SJCRH30 (cell line): Measurements from ENCODE around the gene CIPC. TPM values are rescaled to one million over a fixed set of nuclear protein-coding genes. Genes with fewer than 3 reads are reported as not detected.

Experiments
- DNase-seq, 2 experiments: peaks; one replicate each; pipeline ENCODE4 v3.0.0-alpha.2; 2015 to 2020
- H3K27ac ChIP-seq: fragments of 250-450 bp; sonication (Bioruptor Pico); 2 replicates; pipeline ENCODE4 v1.5.1; 2020; ENCODE audit warnings: mild to moderate bottlenecking, moderate library complexity
- H3K27me3 ChIP-seq: fragments of 250-450 bp; sonication (Bioruptor Pico); 2 replicates; pipeline ENCODE4 v1.5.1; 2020; ENCODE audit warnings: mild to moderate bottlenecking, moderate library complexity
- H3K36me3 ChIP-seq: fragments of 250-450 bp; sonication (Bioruptor Pico); 2 replicates; pipeline ENCODE4 v1.5.1; 2020; ENCODE audit warnings: mild to moderate bottlenecking, moderate library complexity
- H3K4me1 ChIP-seq: fragments of 250-450 bp; sonication (Bioruptor Pico); 2 replicates; pipeline ENCODE4 v1.5.1; 2020; ENCODE audit warnings: mild to moderate bottlenecking, moderate library complexity
- H3K4me3 ChIP-seq: fragments of 250-450 bp; sonication (Bioruptor Pico); 2 replicates; pipeline ENCODE4 v1.5.1; 2020; ENCODE audit warnings: mild to moderate bottlenecking, moderate library complexity
- H3K9me3 ChIP-seq: fragments of 250-450 bp; sonication (Bioruptor Pico); replicated peaks from 2 replicates; pipeline ENCODE4 v1.5.1; 2020; ENCODE audit warnings: mild to moderate bottlenecking, moderate library complexity
- total RNA-seq: library from RNA; depleted of rRNA; stranded (reverse); fragments of >200 nt; shearing (Covaris generic); gene quantifications from 2 replicates; pipeline ENCODE4 v1.2.3, GENCODE V29; 2014; rRNA removed

The CIPC gene, protein sequence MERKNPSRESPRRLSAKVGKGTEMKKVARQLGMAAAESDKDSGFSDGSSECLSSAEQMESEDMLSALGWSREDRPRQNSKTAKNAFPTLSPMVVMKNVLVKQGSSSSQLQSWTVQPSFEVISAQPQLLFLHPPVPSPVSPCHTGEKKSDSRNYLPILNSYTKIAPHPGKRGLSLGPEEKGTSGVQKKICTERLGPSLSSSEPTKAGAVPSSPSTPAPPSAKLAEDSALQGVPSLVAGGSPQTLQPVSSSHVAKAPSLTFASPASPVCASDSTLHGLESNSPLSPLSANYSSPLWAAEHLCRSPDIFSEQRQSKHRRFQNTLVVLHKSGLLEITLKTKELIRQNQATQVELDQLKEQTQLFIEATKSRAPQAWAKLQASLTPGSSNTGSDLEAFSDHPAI
- 13.2 and 14.0 TPM in 2 replicates for total RNA-seq

DNA sequence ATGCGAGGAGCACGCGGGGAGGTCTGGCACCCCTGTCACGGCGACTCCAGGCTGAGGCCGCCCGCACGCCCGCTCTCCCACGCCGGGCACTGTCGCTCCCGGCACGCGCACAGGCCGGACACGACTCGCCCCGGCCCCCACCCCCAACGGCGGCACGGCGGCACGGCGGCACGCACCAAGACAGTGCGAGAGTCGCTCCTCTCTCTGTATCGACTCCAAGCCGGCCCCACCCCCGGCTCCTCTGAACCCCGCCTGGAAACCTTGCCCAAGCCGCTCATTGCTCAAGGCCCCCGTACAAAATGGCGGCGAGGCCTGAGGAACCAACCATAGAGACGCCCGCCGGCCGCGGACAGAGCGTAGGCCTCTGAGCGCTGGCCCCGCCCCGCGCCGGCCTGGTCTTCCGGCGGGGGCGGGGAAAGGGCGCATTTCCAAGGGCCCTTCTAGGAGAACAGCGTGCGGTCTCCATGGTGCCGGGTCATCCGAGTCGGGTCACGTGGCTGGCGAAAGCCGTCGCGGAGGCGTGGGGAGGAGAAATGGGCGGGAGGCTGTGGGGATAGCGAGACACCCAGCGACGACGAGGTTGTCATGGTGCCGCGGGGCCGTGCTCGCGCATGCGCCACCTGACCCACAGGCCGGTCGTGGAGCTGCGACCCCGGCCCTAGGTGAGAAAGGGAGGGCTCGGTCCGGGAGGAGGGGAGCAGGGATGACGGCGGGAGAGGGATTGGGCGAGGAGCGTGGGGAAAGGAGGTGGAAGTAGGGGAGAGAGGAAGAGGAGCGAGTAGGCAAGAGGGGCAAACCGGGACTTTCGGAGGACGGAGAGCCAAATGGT lies at the start of gene CIPC:
Gene CIPC, plus strand, starts transcription at position 559 of the 829 bp plus-strand sequence. CDS start 7,451 bp downstream, outside the sequence.
- peak; percentile 98 for DNase-seq
- Histone ChIP-seq H3K4me1 (peaks cover 12% of the 10 kb centered on the region), H3K27me3 (no peaks in the 10 kb centered on the region), H3K4me3 (peak within 1 kb of the TSS; percentile 77), H3K27ac (peak within 1 kb of the TSS; percentile 82), H3K36me3 (no peaks in the 10 kb centered on the region), H3K9me3 (no peaks in the 10 kb centered on the region)

DNA sequence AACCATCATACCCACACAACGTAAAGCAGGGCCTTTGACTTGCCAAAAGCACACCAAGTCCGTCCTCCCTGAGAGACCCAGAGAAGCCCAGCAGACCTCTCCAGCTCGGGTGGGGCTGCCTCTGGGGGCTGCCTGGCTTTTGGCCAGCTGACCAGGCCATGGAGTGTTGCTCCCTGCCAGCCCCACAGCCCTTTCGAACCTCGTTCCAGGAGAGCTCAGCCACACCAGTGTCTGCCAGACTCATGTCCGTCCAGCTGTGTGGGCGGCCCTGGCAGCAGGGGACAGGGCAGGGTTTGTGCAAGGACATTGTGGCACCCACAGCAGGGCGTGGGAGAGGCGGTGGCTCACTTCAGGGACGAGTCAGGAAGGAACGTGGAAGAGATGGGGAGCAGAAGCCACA lies 46.9 kb upstream of the CIPC start:
- Histone ChIP-seq H3K4me1 (peaks cover 1% of the 10 kb centered on the region), H3K36me3 (no peaks in the 10 kb centered on the region), H3K27me3 (no peaks in the 10 kb centered on the region), H3K4me3 (no peak overlapping the region), H3K9me3 (no peaks in the 10 kb centered on the region), H3K27ac (no peak overlapping the region)
- no peak for DNase-seq

DNA sequence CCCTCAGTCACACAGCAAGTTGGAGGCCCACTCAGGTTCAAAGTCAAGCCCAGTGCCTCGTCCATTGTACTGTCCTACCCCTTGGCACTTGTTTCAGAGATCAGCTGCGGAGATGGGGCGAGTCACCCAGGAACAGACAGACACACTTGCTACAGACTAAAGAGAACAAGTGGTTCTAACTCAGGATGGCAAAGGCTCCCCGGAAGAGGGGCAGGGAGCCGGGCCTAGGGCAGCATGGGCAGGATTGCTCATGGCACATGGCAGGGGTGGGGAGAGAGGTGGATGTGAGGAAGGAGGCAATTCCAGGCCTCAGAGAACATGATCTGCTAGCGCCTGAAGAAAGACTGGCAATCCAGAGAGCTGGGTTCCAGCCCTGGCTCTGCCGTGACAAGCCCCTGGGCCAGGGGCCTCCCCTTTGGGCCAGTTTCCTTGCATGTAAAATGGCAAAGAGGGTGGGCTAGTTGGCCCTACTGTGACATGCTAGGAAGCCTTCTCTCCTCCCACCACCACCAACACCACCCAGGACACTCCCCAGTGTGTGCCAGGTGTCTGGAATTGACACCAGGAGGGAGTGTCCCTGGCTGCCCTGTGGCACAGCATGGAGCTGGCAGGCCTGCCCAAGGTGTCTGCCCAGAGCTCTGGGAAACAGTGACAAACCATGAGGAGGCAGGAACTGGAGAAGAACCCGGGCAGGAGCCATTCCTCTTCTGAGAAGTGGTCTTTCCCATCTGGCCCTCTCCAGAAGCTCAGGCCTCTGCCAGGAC lies 45.6 kb upstream of the CIPC start:
- Histone ChIP-seq H3K4me3 (no peak overlapping the region), H3K9me3 (no peaks in the 10 kb centered on the region), H3K27me3 (no peaks in the 10 kb centered on the region), H3K27ac (no peak overlapping the region), H3K4me1 (no peaks in the 10 kb centered on the region), H3K36me3 (no peaks in the 10 kb centered on the region)
- DNase-seq: no peak

DNA sequence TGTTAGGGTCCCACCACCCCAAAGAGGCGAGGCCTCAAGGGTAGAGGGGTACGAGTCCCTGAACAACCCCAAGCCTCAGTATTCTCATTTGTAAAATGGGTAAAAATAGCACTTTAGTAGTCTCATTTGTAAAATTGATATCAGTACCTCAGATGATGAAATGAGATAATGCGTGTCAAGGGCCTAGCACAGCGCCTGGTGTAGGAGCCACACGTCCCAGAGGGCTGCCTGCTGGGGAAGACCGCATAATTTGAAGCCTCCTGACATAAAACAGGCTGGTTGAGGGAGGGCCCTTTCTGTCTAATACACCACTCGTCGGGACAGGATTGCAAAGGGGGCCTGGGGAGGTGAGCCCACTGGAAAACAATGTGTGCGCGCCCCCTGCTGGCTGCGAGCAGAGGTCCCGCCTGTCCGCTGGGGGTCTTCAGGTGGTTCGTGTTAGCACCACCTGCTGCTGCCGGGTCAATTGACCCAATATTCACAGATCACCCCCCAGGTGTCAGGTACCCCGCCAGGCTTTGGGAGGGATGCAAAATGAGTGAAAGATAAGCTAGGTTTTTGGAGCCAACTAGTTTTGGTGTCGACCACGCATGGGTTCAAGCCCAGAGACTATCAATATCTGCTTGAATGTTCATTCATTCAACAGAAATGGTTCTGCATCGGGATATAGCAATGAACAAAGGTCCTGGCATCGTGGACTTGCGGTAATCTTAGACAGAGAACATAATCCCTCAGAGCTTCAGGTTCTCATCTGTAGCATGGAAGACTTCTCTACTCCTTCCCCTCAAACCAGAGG lies 44.8 kb upstream of the CIPC start:
- no peaks in the 10 kb centered on the region for H3K4me1 ChIP-seq
- no peak overlapping the region for H3K27ac ChIP-seq
- H3K27me3 ChIP-seq: no peaks in the 10 kb centered on the region
- H3K9me3 ChIP-seq: no peaks in the 10 kb centered on the region
- DNase-seq: peak; percentile 83 to 89
- H3K36me3 ChIP-seq: no peaks in the 10 kb centered on the region
- no peak overlapping the region for H3K4me3 ChIP-seq

DNA sequence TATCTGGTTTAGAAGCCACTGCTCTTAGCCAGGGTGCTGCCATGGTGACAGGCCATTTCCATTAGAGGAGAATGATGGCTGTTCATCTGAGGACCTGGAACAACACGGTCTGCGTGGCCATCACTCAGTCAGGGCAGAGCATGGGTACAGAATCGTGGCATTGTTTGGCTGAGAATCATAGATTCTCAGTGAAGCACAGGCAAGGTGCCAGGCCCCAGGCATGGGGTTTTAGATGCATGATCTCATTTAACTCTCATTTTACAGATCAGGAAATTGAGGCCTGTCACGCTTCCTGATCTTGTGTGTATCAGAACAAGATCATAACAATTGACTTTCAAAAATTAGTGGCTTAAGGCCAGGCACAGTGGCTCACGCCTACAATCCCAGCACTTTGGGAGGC lies 42.8 kb upstream of the CIPC start:
- Histone ChIP-seq H3K4me1 (peaks cover 3% of the 10 kb centered on the region; the same call in 1 of the 2 replicates), H3K27me3 (no peaks in the 10 kb centered on the region), H3K4me3 (no peak overlapping the region), H3K36me3 (no peaks in the 10 kb centered on the region), H3K27ac (no peak overlapping the region), H3K9me3 (no peaks in the 10 kb centered on the region)
- no peak for DNase-seq

DNA sequence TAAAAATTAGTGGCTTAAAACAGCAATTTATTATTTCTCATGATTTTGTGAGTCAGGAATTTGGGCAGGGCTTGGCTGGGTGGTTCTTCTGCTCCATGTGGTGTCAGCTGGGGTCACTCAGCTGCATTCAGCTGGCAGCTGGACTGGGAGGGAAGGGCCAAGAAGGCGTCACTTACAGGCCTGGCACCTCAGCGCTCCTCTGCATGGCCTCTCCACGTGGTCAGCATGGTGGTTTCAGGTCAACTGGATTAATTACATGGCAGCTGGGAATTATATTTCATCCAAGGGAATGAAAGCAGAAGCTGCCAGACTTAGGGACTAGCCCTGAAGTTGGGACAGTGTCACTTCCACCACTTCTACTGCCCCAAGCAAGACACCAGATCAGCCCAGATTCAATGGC lies 42.1 kb upstream of the CIPC start:
- Histone ChIP-seq H3K9me3 (no peaks in the 10 kb centered on the region; the same call in 1 of the 2 replicates), H3K27me3 (no peaks in the 10 kb centered on the region), H3K36me3 (no peaks in the 10 kb centered on the region), H3K27ac (no peak overlapping the region), H3K4me3 (no peak overlapping the region), H3K4me1 (peaks cover 3% of the 10 kb centered on the region; the same call in 1 of the 2 replicates)
- DNase-seq: no peak

DNA sequence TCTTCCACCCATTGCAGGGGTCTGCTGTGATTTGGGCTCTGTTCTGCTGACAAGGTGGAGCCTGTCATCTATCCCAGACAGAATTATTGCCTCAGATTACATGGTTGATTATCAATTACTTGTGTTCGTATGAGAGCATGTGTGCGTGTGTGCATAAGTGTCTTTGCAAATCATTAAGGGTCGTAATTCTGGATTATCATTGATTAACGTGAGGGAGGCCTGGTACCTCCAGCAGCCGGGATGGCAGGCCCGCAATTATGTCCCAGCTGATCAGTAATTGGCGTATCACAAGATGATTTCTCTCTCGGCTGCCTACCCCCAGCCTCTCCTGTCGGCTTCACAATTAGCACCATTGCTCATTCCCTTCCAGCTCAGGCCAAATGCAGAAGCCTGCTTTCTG lies 39.9 kb upstream of the CIPC start:
- no peak overlapping the region for H3K4me3 ChIP-seq
- H3K27me3 ChIP-seq: no peaks in the 10 kb centered on the region
- no peaks in the 10 kb centered on the region for H3K36me3 ChIP-seq
- peaks cover 3% of the 10 kb centered on the region; the same call in 1 of the 2 replicates for H3K4me1 ChIP-seq
- no peak for DNase-seq
- H3K27ac ChIP-seq: no peak overlapping the region
- no peaks in the 10 kb centered on the region; the same call in 1 of the 2 replicates for H3K9me3 ChIP-seq

DNA sequence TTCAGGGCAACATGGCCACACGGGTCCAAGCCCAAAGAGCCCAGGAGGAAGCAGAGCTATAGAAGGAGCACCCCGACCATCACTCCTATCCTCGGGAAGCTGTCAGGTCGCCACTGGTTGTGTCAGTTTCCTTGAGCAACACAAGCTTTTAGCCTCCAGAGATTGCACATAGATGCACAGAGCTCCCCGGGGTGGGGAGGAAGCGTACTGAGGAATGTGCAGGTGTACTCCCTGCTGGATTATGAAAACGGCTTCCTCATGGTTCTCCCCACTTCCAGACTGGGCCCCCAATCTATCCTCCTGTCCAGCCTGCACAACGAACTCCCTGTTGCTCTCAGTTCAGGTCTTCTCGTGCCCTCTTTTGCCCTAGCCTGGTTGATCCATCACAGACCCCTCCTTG lies 39.3 kb upstream of the CIPC start:
- Histone ChIP-seq H3K9me3 (no peaks in the 10 kb centered on the region; the same call in 1 of the 2 replicates), H3K27ac (no peak overlapping the region), H3K4me1 (peaks cover 3% of the 10 kb centered on the region; the same call in 1 of the 2 replicates), H3K36me3 (no peaks in the 10 kb centered on the region), H3K4me3 (no peak overlapping the region), H3K27me3 (peaks cover 4% of the 10 kb centered on the region; the same call in 1 of the 2 replicates)
- no peak for DNase-seq

DNA sequence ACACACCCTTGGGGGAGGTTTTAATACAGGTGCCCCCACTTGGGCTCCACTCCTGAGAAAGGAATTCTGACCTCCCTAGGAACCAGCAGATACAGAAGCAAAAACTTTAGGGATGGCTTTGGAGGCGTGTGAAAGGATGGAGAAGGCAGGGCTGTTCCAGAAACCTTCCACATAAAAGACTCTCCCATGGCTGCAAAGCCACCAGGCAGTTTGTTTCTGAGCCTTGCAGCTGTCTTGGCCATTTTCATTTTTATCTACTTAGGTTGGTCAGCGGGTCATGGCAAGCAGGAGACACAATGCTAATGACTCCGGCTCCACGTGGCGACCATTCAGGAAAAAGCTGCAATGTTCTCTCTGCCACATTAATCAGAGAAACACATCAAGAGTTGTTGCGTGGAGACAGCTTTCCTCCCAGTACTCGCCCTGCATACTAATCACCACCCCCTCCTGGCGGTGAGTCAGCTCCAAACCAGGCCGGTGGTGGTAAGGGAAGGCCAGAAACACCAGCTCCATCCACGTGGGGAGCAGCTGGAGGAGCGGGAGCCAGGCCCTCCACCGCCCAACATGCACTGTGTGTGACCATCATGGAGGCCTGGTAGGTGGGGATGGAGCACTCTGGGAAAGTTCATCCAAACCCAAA lies 38.7 kb upstream of the CIPC start:
- peak; percentile 70 to 75 for DNase-seq
- Histone ChIP-seq H3K27me3 (peaks cover 8% of the 10 kb centered on the region; the same call in 1 of the 2 replicates), H3K4me3 (no peak overlapping the region), H3K36me3 (no peaks in the 10 kb centered on the region), H3K27ac (no peak overlapping the region), H3K4me1 (peaks cover 3% of the 10 kb centered on the region; the same call in 1 of the 2 replicates), H3K9me3 (no peaks in the 10 kb centered on the region; the same call in 1 of the 2 replicates)

DNA sequence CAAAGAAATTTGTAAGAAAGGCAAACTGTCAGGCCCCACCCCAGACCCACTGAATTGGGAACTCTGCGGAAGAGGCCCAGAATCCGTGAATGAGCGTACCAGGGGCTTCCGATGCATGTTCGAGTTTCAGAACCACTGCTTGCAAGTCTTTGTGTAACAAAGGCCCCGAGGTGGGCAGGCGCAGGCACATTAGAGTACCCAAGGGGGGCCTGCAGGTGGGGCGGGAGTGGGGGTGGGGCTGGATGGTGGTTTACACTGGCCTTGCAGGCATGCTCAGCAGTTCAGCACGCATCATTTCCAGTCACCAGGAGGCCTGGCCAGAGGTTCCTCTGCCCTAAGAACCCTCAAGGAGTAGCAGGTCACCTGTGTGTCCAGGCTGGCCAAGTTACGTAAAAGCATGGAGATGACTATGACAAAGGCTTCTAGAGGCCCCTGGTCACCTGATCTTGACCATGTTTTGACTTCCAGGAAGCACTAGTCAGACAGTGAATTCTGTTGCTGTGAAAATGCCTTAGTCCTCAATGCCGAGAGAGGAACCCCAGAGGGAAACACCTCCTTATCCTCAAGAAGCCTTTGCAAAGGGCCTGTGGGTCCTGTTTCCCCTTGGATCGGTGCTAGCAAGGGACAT lies 36.3 kb upstream of the CIPC start:
- Histone ChIP-seq H3K36me3 (no peaks in the 10 kb centered on the region), H3K27me3 (peaks cover 8% of the 10 kb centered on the region; the same call in 1 of the 2 replicates), H3K9me3 (no peaks in the 10 kb centered on the region; the same call in 1 of the 2 replicates), H3K4me3 (no peak overlapping the region), H3K4me1 (peaks cover 3% of the 10 kb centered on the region; the same call in 1 of the 2 replicates), H3K27ac (no peak overlapping the region)
- DNase-seq: no peak

DNA sequence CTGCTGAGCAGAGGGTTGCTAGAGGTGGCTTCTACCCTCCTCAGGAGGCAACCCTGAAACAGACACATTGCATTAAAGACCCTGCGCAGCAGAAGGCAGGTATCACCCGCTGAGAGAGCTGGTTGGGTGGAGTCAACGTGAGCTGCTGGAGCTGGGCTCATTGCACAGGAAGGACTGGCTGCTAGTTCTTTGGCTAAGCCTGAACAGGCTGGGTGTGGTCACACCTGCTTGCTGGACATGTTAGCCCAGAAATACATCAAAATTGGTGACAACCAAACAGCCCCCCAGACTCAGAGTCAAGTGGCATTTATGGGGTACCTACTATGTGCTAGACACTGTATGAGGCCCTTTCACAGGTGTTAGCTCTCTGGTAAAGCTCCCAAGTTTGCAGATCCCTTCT lies 35.8 kb upstream of the CIPC start:
- H3K36me3 ChIP-seq: no peaks in the 10 kb centered on the region
- no peak for DNase-seq
- H3K4me3 ChIP-seq: no peak overlapping the region
- no peaks in the 10 kb centered on the region; the same call in 1 of the 2 replicates for H3K9me3 ChIP-seq
- H3K27me3 ChIP-seq: peaks cover 8% of the 10 kb centered on the region; the same call in 1 of the 2 replicates
- peaks cover 3% of the 10 kb centered on the region; the same call in 1 of the 2 replicates for H3K4me1 ChIP-seq
- H3K27ac ChIP-seq: no peak overlapping the region

DNA sequence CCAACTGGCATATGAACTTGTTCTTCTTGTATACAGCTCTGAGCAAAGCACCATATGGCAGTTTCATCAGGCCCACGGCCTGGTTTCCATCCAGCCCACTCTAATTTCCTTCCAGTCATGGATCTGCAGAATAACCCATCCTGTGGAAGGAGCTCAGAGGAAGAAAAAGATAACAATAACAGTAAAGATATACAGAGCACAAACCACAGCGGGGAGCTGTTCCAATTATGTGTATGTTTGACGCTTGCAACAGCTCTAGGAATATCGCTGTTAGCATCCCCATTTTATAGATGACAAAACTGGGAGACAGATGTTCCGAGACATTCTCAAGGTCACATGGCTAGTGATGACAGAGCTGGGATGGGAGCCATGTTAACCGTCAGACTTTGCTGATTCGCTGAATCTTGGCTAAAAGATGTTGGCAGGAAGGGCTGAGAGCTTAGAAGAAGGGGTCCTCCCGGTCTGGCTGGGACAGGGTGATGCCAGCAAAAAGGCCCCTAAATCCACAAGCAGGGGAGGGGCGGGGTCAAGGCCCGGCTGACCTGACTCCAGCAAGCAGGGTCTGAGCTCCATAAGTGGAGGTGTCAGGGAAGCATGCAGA lies 34.4 kb upstream of the CIPC start:
- H3K4me3 ChIP-seq: no peak overlapping the region
- H3K27me3 ChIP-seq: peaks cover 8% of the 10 kb centered on the region; the same call in 1 of the 2 replicates
- H3K27ac ChIP-seq: no peak overlapping the region
- H3K36me3 ChIP-seq: no peaks in the 10 kb centered on the region
- no peaks in the 10 kb centered on the region; the same call in 1 of the 2 replicates for H3K9me3 ChIP-seq
- DNase-seq: no peak
- peaks cover 3% of the 10 kb centered on the region; the same call in 1 of the 2 replicates for H3K4me1 ChIP-seq
